PFSK-1 (cell line): ENCODE results near the gene NDUFB6.

Experiments used
- FOXP2 ChIP-seq: optimal IDR thresholded peaks from 2 replicates; pipeline ENCODE3; 2011; ENCODE audit warnings: borderline replicate concordance, control low read depth, inconsistent platforms; ENCODE audit not compliant: insufficient read depth; ENCODE audit errors: extremely low read length, extremely low read depth
- POLR2AphosphoS5 ChIP-seq: IDR thresholded peaks from 2 replicates; pipeline ENCODE4 v1.6.1; 2012; ENCODE audit warnings: low read depth, mild to moderate bottlenecking, control low read depth, low read length, moderate library complexity
- REST ChIP-seq, 2 experiments: IDR thresholded peaks; 2 replicates each; pipeline versions ENCODE4 v1.6.1 to v1.8.0; 2011 to 2012; ENCODE audit warnings: low read depth in 2 of 2, low read length in 2 of 2, control low read depth in 1 of 2, inconsistent platforms in 1 of 2, mild to moderate bottlenecking in 1 of 2, moderate library complexity in 1 of 2; ENCODE audit not compliant: insufficient read depth in 1 of 2
- SIN3A ChIP-seq: IDR thresholded peaks from 2 replicates; pipeline ENCODE4 v1.6.1; 2012; ENCODE audit warnings: mild to moderate bottlenecking, low read length, moderate library complexity, borderline replicate concordance; ENCODE audit not compliant: insufficient read depth
- TAF1 ChIP-seq: IDR thresholded peaks from 2 replicates; pipeline ENCODE4 v1.6.1; 2012; ENCODE audit warnings: low read length, control low read depth, borderline replicate concordance; ENCODE audit not compliant: insufficient read depth

The NDUFB6 gene

GRCh38 chr9:32596096-32596865 is 23.3 kb upstream of the NDUFB6 start:
- TF ChIP-seq TAF1 (no peak), REST (IDR thresholded peaks at IDR 0.05; ENCODE audit: insufficient read depth in 1 of 2, low read depth in 2 of 2, low read length in 2 of 2) (no peak), SIN3A (no peak), FOXP2 (no peak), POLR2AphosphoS5 (no peak)

GRCh38 chr9:32590898-32591297 is 17.9 kb upstream of the NDUFB6 start:
- TF ChIP-seq FOXP2 (no peak), POLR2AphosphoS5 (no peak), SIN3A (no peak), REST (IDR thresholded peaks at IDR 0.05; ENCODE audit: insufficient read depth in 1 of 2, low read depth in 2 of 2, low read length in 2 of 2) (no peak), TAF1 (no peak)

GRCh38 chr9:32590476-32590875 is 17.5 kb upstream of the NDUFB6 start:
- TF ChIP-seq TAF1, result no peak
- no peak for TF ChIP-seq FOXP2
- TF ChIP-seq REST (IDR thresholded peaks at IDR 0.05; ENCODE audit: insufficient read depth in 1 of 2, low read depth in 2 of 2, low read length in 2 of 2), result no peak
- TF ChIP-seq SIN3A, result no peak

- no peak for TF ChIP-seq TAF1
- TF ChIP-seq FOXP2, result no peak
- TF ChIP-seq SIN3A, result no peak
- TF ChIP-seq POLR2AphosphoS5, result no peak
- no peak for TF ChIP-seq REST (IDR thresholded peaks at IDR 0.05; ENCODE audit: insufficient read depth in 1 of 2, low read depth in 2 of 2, low read length in 2 of 2)
These were observed 16.2 kb upstream of the NDUFB6 start for GRCh38 chr9:32589083-32589723.
